ENCODE measurements around the gene FGF18.

FGF18 gene

DNA sequence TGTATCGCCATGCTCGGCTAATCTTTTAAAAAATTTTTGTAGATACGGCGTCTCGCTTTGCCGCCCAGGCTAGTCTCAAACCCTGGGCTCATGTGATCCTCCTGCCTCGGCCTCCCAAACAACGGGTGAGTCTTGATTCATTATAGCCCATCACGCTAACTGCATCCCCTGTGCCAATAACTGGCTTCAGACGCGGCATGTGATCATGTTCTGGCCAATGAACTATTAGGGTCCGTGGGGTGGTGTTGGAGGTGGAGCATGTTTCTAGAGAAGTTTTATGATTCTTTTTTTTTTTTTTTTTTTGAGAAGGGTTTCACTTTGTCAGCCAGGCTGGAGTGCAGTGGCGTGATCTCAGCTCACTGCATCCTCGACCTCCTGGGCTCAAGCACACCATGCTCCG lies 51.0 kb downstream of the FGF18 start:
- DNase-seq (ENCODE audit: low read depth) = no peak

DNA sequence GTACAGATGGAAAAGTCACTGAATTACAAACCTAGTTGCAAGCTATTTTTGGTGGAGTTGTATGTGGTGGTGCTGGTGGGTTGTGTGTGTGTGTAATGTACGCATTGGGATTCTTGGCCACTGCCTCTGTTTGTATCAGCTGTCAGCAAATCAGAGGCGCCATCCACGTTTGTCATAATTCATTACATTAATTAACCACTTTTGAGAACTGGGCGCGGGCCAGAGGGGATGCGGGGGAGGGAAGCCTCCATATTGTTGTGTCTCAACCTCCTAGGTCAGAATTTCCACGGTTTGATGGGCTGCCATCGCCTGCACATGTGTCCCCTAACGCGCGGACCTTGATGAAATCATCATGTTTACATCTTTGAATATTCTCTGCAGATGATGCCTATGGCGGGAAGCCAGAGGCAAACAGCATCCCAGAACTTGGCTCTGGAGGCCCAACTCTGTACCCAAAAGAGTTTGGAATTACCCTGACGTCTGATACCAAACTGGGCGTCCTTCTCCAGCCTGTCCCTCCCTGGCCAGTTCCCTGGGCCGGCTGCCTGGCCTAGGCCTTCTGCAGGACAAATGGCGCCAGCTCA lies 54.9 kb downstream of the FGF18 start:
- no peak for DNase-seq (ENCODE audit: low read depth)

DNA sequence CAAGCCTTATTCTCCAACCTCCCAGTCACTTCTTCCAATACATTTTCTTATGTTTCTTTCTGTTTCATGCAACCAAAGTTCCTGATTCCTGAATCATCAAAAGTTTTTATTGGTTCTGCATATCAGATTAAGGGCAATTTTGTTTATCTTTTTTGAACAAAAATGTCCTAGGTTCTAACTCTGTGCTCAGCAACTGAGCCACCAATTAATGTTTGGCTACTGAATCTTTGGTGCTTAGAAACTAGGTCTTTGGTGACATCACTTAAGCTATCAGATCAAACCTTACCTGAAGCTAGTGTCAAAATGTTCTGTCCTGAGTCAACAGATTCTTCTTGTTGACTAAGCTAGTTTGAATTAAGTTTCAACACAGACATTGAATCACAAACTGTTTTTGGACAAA lies 56.1 kb downstream of the FGF18 start:
- DNase-seq (ENCODE audit: low read depth) = peak; percentile 8

DNA sequence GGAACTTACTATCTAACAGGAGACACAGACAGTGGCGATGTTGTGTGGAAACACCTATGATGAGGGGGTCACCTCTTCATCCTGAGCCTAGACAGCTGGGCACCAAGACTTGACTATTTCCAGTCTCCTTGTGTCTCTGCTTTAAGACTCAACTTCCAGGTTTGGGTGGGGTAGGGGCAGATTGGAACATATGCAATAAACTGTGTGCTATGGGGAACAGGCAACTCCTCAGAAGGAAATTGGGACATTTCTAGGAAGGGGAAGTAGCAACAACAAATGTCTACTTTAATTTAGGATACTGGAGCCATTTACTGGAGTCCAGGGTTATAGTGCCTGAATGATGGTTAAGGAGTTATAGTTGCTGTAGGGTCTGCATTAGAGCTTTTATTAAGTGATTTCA lies 57.3 kb downstream of the FGF18 start:
- no peak for DNase-seq (ENCODE audit: low read depth)

DNA sequence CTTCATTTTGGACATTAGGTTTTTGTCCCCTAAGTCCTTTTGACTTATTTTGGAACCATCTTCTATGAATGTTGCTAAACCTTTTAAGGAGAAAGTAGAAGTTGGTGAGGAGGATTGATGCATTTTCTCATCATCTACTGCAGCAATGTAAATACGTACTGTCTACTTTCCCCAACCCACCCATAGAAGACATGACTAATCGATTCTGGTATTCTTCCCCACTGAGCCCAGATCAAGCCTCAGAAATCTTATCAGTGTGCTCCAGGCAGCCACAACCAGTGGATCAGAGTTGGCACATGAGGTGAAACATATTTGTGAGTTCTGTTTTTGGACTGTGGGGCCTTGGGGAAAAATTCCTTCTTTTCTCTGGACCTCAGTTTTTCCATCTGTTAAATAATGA lies 57.7 kb downstream of the FGF18 start:
- peak; percentile 16 for DNase-seq (ENCODE audit: low read depth)

DNA sequence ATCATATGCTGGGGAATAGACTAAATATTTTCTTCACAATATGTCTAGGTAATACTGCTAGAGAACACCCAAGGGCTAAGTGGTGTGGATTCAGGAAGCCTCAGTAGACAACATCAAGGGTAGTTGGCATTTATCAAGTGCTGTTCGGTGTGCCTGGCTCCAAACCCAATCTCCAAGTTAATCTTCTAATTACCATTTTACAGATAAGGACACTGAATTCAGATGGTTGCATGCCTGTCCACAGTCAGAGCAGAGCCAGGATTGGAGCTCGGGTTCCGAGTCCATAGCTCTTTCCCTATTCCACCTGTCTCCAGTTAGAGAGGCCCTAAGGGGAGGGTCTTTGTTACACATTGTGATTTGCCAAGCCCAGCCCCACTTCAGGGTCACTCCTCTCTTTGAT lies 58.2 kb downstream of the FGF18 start:
- DNase-seq (ENCODE audit: low read depth) = no peak

DNA sequence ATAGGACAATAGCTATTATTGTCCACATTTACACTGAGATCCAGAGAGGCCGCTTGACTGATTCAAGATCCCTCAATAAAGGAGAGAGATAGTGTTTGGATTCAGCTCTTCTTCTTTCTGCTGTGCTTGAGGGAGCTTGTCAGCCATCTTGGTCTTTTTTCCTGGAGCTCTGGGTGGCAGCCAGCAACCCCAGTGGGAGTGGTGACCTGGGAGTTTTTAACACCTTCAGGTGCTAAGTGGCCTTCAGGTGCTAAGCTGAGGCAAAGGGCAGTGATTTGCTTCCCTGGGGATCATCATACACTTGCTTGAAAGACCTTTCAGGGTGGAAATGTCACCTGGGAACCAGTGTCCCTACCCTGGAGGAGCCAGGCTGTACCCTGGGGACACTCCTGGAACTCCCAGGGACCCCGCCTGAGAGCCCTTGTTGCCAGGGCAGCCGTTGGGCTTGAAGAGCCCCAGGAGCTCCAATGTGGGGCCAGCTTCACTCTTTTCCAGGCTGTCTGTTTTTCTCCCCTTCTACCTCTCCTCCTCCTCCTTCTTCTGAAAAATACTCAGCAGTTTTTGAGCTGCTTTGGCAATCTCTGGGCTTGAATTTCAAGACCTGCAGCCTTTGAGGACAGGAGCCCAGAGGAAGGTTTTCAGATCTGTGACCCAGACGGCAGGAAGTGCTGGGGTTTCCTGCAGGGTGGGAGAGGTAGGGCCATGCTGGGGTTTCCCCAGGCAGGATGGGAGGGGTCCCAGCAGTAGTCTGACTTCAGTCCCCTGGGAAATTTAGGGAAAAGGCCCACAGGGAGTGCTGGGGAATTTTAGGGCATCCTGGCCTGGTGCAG lies 59.7 kb downstream of the FGF18 start:
- DNase-seq (ENCODE audit: low read depth) = no peak

DNA sequence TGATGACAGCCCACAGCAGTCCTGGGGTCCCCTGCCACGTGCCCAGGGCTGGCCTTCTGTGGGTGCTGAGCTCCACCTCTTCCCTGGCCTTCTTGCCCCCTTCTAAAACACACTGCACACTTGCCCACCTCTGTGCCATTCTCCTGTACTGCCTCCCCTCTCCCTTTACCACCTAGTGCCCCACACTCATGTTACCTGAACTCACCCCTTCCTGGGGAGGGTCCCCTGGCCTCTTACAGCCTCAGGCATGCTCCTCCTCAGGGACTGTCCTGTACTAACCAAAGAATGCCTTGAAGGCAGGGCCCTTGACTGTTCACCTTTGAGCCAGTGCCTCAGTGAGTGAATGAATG lies 60.3 kb downstream of the FGF18 start:
- no peak for DNase-seq (ENCODE audit: low read depth)

DNA sequence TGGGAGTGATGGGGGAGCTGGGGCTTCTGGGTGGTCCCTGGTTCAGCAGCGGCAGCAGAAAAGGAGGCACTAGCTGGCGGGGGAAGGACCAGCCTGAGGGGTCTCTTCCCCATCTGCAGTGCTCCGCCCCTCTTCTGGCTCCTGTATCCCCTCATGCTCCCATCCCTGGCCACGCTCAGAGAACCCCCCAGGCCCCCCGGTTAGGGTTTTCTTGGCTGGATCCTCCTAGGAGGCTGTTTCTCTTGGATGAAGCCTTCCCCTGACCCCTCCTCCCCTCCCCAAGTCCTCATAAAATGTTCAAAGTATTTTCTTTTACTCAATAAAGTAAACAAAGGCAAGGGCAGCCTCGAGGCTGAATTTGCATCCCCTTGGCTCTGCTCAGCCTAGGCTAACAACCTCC lies 60.8 kb downstream of the FGF18 start:
- no peak for DNase-seq (ENCODE audit: low read depth)

DNA sequence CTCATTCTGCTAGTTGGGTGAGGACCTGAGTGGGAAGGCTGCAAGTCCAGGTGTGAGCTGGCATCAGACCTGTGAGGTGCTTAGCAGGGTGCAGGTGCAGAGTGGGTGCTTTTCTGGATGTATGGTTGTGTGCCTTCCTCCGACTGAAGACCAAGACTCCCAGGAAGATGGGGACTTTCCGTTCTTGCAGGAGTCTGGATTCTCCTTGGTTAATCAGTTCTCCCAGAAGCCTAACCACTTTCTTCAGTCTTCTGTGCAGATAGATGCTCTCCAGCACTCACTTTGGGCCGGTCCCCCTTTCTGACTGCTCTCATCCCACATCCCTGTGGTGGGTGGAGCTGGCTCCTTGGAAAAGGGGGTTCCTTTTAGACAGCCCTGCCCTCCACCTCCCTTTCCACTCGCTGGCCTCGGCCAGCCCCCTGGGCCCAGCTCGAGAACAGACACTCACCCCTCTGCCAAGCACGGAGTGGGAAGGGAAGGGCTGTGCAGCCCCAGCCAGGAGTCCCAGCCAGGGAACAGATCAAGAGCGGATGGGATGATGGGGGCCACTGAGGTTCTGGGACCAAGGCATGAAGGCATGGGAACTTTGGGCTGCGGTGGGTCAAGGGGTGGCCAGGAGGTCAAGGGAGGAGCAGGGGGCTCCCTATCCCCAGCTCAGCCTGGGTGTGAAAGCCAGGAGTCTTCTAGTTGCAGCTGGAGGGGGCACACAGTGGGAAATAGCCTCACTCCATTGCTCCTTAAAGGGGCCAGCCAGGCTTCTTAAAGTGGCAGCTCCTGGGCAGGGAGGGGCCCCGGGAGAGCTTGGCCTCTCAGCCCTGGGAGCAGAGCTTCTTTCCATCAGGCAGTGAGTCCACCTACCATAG lies 62.4 kb downstream of the FGF18 start:
- peak; percentile 7 for DNase-seq (ENCODE audit: low read depth)

DNA sequence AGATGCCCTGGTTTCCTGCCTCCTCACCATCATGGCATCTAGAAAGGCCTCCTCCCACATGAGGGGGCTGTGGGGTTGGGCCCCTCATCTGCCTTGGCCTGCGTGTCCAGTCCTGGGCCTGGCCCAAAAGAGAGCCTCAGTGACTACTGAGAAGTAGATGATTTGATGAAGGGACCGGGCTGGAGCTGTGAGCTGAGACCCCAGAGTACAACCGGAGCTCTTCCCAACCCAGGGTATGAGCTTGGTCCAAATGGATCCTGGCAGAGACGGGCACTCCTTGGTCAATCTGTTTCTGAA lies 62.9 kb downstream of the FGF18 start:
- DNase-seq (ENCODE audit: low read depth) = no peak

DNA sequence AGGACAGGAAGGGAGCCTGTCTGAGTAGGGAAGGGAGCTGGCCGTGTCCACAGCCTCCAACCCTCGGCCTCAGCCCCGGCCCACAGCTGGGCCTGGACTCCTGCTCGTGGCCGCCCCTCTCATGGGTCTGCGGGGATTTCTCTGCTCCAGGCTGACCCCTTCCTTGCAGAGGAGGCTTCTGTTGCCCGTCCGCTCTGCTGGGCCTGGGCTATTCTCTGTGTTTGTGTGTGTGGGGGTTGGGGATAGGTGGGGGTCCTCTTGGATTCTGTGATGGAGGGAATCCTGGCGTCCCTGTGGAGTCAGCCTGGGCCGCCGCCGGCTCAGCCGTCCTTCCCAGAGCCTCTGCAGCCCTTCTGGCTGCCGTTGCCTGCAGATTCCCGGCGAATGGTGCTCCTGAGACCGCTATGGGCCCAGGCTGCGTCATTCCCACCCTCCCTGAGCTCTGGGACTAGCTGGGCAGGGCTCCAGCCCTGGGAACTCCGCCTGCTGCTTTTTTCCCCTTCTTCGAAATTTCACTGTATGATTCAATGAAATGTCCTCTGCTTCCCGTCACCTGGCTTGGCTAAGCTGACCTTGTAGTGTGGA lies 64.2 kb downstream of the FGF18 start:
- peak; percentile 81 for DNase-seq (ENCODE audit: low read depth)

DNA sequence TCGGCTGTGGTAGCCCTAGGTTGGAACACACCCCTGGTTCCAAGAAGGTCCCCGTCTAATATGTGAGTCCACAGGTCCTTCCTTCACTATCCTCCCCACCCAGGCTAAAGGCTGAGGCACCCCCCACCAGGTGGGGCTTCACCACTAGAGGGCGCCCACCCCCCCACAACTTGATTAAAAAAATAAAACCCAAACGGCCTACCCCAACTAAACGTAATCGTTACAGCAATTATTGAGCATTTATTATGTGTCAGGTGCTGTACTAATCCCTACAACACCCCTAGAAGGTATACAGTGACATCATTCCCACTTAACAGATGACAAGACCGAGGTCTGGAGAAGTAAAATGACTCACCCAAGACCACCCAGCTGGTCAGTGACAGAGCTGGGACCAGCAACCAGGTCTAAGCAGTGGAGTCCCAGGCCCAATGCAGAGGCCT lies 65.0 kb downstream of the FGF18 start:
- DNase-seq (ENCODE audit: low read depth) = peak; percentile 11

DNA sequence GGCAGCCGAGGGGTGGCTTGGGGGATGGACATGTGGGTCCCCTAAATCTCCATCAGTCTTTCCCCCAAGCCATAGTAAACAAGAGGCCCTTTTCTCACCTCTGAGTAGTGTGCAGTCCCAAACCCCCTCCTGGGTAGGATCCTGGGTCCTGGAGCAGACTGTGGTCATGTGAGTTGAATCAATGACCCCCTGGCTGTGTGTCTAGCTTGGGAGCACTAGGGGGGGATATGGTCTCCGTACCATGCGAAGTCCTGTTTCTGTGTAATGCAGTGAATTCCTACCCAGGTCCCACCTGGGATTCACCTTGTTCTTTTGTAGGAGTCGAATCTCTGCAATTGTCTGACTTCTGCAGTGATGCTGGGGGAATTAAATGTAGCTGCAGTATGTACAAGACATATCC lies 66.2 kb downstream of the FGF18 start:
- DNase-seq (ENCODE audit: low read depth) = no peak

DNA sequence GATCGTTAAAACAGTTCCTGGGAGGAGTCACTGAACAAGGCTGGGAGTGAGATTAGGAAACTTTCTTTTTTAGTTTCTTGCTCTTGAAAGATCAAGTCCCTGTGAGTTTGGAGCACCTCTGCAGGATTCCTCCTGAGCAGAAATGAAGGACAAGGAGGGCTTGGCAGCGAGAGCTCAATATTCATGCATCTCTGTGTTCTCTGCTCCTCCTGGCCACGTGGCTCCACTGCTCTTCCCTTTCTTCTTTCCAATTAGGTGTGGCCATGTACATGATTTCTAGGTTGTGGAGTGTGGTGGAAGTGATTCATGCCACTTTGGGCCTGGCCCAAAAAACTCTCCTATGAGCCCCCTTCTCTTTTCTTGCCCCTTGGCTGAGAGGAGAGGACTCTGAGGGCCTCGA lies 67.2 kb downstream of the FGF18 start:
- DNase-seq (ENCODE audit: low read depth) = no peak

DNA sequence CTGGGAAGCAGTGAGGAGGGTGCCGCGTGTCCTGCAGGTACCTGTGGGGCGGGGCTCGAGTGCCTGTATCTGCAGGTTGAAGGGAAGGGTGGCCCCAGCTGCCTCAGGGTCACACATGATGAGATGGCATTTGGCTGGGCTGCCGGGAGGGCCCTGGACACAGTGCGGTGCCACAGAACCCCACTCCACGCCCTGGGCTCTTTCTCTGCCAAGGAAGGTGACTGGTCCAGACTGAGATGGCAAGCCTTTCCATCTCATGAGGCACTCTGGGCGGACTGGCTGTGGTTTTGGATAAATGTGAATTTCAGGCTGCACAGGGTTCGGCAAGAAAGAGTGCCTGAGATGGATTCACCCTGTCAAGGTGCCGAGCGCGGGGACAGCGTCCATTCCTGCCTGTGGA lies 69.4 kb downstream of the FGF18 start:
- DNase-seq (ENCODE audit: low read depth) = no peak

DNA sequence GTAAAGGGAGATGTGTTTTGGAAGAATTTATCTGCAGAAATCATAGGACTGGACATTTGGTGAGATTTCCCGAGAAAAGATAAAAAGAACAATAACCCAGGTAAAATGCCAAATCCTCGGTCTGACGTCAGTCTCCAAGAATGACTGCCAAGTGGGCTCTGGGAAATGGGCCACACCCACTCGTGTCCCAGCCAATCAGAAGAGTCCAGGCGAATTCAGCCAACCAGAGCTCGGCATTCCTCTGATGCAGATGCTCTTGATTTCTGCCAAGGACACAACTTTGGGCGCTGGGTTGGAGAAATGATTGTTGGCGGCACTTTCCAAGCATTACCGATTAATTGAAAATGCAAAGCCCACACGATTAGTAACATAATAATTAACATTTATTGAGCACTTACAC lies 73.3 kb downstream of the FGF18 start:
- peak; percentile 7 for DNase-seq (ENCODE audit: low read depth)

DNA sequence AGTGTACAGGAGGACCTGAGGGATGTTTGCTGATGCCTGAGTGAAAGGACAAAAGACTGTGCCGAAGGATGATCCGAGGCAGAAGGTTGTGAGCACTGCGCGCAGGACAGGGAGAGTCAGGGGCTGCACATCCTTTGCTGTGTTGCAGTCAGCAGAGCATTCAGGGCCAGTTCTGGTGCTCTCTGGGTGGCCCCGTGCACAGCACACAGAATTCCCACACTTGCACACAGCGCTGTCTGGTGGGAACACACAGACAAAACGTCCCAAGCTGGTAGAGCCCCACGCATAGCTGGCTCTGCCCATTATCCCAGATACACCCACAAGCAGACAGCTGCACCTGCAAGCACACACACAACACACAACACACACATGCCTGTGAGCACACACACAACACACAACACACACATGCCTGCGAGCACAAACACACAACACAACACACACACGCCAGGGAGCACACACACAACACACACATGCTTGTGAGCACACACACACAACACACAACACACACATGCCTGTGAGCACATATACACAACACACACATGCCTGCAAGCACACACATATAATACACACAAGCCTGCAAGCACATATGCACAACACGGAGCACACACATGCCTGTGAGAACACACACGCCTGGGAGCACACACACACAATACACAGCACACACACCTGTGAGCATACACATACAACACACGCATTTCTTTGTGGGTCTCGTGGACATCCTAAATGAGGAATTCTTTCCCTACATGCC lies 74.4 kb downstream of the FGF18 start:
- no peak for DNase-seq (ENCODE audit: low read depth)

DNA sequence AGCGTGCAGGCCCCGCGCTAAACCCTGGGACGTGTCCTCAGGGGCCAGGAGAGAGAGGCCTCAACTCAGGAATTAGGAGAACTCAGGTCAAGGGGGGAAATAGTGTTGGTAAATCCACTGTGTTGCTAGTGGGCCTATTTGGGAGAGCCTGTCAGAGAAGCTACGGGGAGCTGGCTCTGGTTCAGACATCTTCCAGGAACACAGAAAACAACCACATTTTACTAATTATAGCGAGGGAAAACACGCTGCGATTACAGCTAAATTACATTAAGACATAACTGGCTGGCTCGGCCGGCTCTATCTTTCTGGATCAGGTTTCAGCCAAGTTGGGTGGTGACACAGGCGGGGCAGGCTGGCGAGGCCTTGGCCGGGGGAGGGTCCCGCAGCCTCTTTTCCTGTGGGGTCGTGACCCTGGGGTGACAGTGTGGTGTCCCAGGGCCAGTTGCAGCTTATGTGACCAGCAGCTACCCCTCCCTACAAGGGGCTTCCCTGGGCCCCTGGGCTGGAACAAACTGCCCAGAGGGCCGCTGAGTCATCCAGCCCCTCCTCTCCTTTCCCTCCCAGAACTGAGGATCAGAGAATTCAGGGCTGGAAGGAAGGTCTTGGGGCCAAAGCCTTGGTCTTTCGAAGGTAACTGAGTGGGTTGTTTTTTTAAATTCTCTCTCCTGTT lies 75.1 kb downstream of the FGF18 start:
- DNase-seq (ENCODE audit: low read depth) = peak; percentile 84

DNA sequence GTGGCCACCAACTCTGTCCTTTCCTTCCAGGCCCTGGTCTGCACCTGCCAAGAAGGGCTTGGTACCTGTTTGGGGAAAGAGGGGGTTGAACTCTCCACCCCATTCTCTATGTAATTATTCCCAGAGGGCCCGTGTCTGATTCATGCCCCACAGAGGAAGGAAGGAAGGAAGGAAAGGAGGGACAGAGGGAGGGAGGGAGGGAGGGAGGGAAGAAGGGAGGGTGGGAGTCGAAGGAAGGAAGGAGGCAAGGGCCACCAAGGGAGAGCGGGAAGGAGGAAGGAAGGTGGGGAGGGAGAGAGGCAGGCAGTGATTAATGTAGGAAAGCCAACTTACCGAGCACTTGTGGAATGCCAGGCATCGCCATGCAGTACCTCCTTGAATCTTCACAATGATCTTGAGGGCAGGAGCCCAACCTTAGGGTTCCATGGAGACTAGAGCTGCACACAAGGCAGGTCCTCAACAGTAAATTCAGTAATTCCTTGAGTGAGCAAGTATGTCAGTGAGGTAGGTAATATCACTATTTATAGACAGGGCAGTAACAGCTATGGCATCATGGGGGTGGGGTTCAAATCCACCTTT lies 75.8 kb downstream of the FGF18 start:
- peak; percentile 53 for DNase-seq (ENCODE audit: low read depth)

DNA sequence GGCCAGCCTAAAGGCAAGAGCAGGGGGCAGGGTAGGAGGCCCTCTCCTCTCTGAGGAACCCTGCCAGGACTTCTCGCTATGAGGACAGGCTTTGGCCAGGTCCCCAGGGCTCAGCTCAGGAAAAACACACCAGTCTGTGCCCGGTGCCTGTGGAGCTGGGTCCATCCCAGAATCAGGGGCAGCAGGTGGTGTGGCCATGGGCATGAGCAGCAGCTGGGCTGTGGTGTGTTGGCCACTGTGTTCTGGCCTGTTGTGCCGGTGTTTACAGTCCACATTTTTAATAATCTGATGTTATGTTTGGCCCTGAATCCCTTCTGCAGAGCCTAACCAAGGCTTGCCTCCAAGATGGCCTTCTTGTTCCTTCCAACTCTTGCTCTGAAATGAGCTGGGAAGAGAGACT lies 77.0 kb downstream of the FGF18 start:
- DNase-seq (ENCODE audit: low read depth) = no peak

Data from amniotic epithelial cell (primary cell).